Colon (tissue), 2 donors: Measurements from ENCODE around the gene SLC34A1.
"Not testable (repeated sequence)": the region's sequence is repeated elsewhere in the genome, so short reads cannot be mapped to it uniquely, and the experiment has no call there.

Experiments
- FAIRE-seq: peaks from 2 replicates; lab custom pipeline; 2012; peaks lifted over from hg19 to GRCh38; lab: Jason Lieb, UNC
- donor health status: control.
- donor health status: control.

SLC34A1 gene

DNA sequence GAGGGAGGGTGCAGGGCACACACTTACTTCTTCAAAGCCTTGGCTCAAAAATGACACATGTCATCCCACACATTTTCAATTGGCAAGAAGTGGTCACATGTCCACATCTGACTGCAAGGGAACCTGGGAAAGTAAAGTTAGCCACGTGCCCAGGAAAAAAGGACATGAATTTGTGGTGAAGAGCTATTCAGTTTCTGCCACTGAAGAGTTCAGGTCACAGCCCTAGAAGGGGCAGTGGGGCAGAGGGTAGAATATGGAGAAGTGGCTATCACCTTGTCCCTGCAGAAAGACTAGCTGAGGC lies 28.4 kb upstream of the SLC34A1 start:
- FAIRE-seq, result no peak

- FAIRE-seq, result no peak
Observed at GRCh38 chr5:177356746-177357145, 27.5 kb upstream of the SLC34A1 start.

GRCh38 chr5:177357146-177357458 lies 27.1 kb upstream of the SLC34A1 start:
- no peak for FAIRE-seq

DNA sequence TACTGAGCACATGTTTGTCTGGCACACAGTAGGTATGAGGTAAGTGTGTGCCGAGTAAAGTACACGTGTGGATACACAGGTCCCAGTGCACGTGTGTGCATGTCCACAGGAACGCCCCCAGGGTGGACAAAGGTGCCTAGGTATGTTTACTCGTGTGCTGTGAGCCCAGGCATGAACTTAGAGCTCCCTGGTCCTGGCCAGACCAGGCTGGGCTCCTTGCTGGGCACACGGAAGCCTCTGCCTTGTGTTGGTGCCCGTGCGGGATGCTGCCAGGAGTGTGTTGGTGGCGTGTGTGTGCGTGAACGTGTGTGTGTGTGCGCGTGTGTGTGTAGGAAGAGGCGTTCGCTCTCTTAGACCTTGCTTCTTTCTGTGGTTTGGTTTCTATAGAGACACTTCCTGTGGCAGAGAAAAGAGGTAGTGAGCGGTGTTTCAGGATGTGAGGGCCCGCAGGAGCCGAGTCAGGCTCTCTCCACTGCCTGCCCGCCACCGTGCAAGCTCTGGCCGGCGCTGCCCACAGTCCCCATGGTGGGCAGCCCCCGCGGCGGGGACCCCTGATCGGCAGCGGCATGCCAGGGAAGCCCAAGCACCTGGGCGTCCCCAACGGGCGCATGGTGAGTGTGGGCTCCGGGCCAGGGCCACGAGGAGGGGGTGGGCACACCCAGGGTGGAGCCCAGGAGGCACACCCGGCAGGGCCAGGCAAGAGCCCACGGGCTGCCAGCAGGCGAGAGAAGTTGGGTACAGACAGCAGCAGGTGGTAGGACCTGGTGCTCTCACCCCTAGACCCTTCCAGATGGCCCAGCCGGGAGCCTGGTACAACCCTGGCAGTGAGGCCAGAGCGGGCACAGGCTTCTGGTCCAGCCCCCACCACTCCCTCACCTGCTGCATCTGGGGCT lies 26.5 kb upstream of the SLC34A1 start, which contains the start of gene RGS14:
Gene RGS14 (plus strand): TSS at position 466 of the 893 bp plus-strand sequence. CDS start 101 bp downstream, at position 567.
- no peak for FAIRE-seq

DNA sequence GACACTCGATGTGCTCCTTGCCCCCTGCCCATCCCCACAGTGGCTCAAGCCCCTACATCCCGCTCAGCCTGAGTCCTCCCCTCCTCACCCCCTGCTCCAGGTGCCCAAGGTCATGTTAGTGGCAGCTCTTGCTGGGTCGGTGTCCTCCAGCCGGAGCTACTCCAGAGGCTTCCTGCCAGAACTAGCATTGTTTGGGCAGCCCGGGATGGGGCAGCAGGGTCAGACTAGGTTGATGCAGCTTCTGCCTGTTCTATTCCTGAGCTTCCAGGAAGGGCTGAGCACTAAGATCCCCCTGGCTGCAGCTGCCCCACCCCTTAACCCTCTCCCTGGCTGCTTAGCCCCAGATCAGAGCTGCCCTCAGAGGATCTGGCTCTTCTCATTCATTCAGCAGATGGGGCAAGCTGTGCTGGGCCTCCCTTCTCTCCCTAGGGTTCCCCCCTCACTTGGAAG lies 25.8 kb upstream of the SLC34A1 start:
- FAIRE-seq, result no peak

DNA sequence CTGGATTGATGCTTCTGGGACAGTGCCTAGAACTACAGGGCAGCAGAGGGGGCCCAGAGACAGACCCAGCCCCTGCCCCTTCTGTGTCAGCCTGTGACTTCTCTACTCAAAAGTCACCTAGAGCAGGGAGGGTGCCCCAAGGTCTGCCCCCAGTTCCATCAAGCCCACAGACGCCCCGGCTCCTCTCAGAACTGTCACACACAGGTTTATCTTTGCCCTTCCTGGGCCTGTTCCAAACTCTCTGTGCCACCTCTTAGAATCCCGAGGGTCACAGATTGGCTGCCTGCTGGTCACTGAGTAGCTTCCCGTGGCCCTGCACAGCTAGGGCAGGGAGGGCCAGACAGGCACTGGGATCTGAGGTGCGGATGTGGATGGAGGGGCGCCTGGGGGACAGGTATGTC lies 24.8 kb upstream of the SLC34A1 start:
- no peak for FAIRE-seq

DNA sequence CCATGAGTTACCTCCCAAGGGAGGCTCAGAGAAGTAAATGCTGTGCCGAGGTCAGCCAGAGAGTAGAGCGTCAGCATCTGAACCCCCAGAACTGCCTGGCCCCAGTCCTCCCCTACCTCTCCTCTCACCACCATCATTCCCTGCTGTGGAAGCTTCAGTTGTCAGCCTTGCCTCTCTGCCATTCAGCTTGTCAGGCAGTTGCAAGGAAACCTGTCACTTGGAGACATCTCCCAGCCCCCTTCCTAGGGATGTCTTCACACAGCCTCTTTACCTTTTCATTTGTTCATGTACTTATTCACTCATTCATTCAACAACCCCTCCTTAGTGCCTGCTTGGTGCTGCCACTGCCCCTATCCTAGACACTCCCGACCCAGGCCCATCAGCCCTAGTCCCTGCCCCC lies 24.4 kb upstream of the SLC34A1 start:
- no peak for FAIRE-seq

DNA sequence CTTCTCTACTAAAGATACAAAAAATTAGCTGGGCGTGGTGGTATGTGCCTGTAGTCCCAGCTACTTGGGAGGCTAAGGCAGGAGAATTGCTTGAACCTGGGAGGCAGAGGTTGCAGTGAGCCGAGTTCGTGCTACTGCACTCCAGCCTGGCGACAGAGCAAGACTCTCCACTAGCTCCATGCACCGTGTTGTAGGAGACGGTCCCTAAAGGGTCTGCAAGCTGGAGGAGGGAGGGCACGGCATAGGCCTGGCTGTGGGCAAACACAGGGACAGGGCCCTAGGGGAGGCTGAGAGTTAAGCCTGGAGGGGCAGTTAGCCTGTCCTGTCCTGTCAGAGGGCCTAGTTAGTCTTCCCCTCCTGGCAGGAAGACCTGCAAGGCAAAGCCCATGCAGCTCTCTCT lies 23.5 kb upstream of the SLC34A1 start:
- FAIRE-seq, result not testable (repeated sequence)

DNA sequence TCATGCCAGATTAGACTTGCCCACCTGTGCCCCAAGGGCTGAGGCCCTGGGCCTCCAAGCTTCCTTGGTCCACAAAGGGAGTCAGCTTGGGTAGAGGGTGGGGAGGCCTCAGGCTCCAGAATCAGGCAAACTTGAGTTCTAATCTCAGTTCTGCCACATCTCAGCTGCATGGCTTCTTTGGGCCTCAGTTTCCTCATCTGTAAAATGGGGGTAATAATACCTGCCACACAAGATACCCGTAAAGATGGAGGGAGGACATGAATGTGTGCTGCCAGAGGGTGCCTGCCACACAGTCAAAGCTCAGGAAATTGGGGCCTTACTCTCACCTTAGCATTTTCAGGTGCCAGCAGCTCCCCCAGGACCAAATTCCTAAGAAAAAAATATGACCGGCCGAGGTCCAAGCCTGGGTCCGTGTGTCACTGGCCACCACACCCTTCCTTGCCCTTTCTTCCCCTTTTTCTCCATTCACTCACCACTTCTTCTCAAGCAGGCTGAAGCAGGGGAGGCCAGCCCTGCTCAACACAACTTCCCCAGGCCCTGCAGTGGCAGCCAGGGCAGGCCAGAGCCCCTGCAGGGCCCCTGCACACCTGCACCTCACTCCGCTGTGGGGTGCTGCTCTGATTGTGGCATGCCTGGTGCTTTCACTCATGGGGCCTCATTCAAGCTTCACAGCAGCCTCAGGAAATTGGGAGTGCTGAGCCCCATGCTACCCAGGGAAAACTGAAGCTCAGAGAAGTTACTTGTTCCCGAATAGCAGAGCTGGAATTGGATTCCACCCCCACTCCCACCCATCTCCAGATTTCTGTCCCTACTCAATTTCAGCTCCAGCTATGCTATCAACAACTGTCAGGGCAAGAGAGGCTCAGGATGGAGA lies 22.6 kb upstream of the SLC34A1 start:
- FAIRE-seq, result no peak

DNA sequence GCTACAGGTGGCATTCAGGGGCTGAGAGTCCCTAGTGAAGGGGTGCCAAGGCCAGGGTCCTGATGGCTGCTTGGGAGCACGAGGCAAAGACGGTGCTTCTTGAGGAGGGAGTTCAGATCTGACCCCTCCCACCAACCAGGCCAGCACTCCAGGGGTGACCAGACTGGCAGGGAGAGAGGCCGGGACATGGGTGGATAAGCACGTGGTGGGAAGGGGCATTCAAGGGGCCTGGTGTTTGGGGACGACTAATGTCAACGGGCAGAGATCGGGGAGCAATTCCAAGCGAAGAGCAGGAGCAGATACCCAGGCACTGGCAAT lies 22.0 kb upstream of the SLC34A1 start:
- FAIRE-seq, result no peak

DNA sequence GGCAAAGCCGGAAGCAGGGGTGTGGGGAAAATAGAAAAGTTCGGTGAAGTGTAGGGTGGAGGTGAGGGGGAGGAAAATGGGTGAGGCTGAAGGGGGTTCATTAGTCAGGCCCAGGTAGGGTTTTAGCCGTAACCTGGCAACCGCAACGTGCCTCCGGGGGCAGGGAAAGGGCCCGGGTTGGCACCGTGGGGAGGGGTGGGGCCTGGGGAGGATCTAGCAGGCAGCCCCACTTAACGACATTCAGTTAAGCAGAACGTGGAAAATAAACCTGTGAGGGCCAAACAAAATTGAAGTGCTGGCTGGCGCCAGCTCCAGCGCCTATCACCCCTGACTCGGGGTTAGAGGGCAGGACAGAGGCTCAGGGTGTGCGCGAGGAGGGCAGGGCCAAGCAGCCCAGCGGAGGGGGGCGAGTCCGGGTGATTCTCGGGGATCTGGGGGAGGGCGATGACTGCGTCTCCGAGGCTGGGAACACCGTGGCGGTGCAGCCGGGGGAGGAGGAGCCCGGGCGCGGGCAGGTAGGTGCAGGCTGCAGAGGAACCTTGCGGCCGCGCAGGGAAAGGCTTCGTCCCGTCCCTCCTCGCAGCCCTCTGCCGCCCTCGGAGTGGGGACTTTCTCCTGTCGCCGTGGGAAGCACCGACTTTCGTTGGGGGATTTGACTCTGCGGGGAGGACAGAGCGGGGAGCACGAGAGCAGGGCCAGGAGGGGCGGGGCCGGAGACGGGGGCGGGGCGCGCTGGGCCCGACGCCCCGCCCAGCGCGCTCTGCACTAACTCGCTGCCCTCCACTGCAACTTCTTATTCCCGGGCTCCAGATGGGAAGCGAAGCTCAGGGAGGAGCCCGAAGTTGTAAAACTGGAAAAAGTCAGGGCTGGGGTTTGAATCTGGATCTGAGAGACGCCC lies 21.4 kb upstream of the SLC34A1 start:
- no peak for FAIRE-seq

GRCh38 chr5:177363565-177363964 lies 20.7 kb upstream of the SLC34A1 start:
- no peak for FAIRE-seq

DNA sequence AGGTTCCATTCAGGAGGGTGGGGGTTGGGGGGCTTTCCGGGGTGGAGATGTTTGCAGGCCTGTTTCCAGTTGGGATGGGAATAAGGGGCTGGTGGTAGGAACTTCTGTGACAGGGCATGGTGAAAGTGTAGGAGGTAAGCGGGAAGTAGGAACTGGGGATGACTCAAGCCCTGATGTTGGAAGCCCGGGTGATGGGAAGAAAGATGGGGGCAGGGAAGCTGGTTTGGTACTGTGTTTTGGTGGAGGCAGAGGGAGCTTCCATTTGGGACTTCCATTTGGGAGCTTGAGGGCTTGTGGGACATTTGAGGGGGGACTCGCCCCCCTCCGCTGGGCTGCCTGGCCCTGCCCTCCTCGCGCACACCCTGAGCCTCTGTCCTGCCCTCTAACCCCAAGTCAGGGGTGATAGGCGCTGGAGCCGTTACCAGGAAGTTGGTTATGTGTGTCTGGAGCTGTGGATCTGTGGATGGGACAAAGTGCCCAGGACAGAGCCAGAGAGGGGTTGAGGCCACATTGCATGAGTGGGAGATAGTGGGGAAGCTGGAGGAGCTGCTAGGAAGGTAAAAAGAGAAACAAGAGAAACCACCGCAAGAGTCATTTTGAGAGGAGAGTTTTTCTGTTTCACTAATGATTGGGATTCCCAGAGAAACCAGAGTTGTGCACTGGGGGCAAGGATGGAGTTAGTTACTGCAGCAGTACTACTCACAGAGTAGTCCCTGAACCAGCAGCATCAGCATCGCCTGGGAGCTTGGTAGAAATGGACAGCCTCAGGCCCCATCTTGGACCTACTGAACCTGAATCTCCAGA lies 19.9 kb upstream of the SLC34A1 start:
- no peak for FAIRE-seq

GRCh38 chr5:177365845-177366527 lies 18.2 kb upstream of the SLC34A1 start:
- no peak for FAIRE-seq

- no peak for FAIRE-seq
Observed at GRCh38 chr5:177366528-177367322, 17.5 kb upstream of the SLC34A1 start.

GRCh38 chr5:177367323-177367848 lies 16.8 kb upstream of the SLC34A1 start:
- FAIRE-seq, result no peak

GRCh38 chr5:177367981-177368868 lies 16.0 kb upstream of the SLC34A1 start:
- no peak for FAIRE-seq

GRCh38 chr5:177368869-177369644 lies 15.2 kb upstream of the SLC34A1 start:
- FAIRE-seq, result no peak
